K562 (cell line): ENCODE results near the gene ARFGAP1. TPM values are rescaled to one million over a fixed set of nuclear protein-coding genes. Genes with fewer than 3 reads are reported as not detected.

Source experiments
- ATAC-seq: fragments of 200-7000 bp; cut with Tn5 transposase; 3 replicates; pipeline ENCODE4 v1.9.1; 2020; ENCODE audit warnings: moderate library complexity
- BruUV-seq: library from RNA; stranded (reverse); fragments of 400-500 nt; replicated peaks from 2 replicates; lab custom pipeline; 2021; lab: Mats Ljungman, UMichigan
- CTCF ChIA-PET: fragments of 300-600 bp; formaldehyde crosslinking; extraction: SDS; loops from one replicate; lab custom pipeline; 2021; ENCODE audit warnings: low intra/inter-chr PET ratio; lab: Yijun Ruan, JAX
- POLR2A ChIA-PET: fragments of 300-600, 350-650 bp; sonication (Branson Sonifier 250); formaldehyde crosslinking; extraction: SDS; loops from one replicate; lab custom pipeline; 2021; ENCODE audit warnings: antibody characterized with exemption, inconsistent platforms; lab: Yijun Ruan, JAX
- DNase-seq, 4 experiments: peaks; one replicate each; pipeline versions ENCODE4 v3.0.0 to v3.0.0-alpha.2; 2011 to 2018; ENCODE audit warnings: low spot score in 3 of 4, mixed read lengths in 3 of 4; ENCODE audit errors: extremely low read depth in 1 of 4
- FAIRE-seq: peaks from 2 replicates; lab custom pipeline; 2011; peaks lifted over from hg19 to GRCh38; lab: Jason Lieb, UNC
- H2AFZ ChIP-seq: 2 replicates; pipeline ENCODE4 v1.6.0; 2011; ENCODE audit warnings: low read depth, low read length, control low read depth, inconsistent platforms
- H3K27ac ChIP-seq: fragments of 200-600 bp; 3 replicates; pipeline ENCODE4 v1.8.0; 2011; ENCODE audit warnings: low read depth, mild to moderate bottlenecking, control low read depth, inconsistent platforms, low read length, moderate library complexity, mixed read lengths; ENCODE audit errors: extremely low read depth
- H3K27me3 ChIP-seq, 2 experiments: fragments of 300-600 bp in 1 of 2; 2 replicates in 1 of 2; 3 replicates in 1 of 2; pipeline versions ENCODE4 v1.6.0 to v1.8.0; 2011; ENCODE audit warnings: inconsistent platforms in 2 of 2, low read length in 2 of 2, mild to moderate bottlenecking in 1 of 2, mixed read lengths in 1 of 2, moderate library complexity in 1 of 2; ENCODE audit not compliant: control insufficient read depth in 2 of 2, insufficient read depth in 2 of 2
- H3K36me3 ChIP-seq: fragments of 300-600 bp; 3 replicates; pipeline ENCODE4 v1.8.0; 2011; ENCODE audit warnings: mild to moderate bottlenecking, low read length, inconsistent platforms; ENCODE audit not compliant: control insufficient read depth, insufficient read depth
- H3K4me1 ChIP-seq, 2 experiments: fragments of 200-600 bp in 1 of 2; replicated peaks in 1 of 2; 2 replicates in 1 of 2; 3 replicates in 1 of 2; pipeline versions ENCODE4 v1.5.1 to v1.8.0; 2011; ENCODE audit warnings: inconsistent platforms in 2 of 2, low read length in 2 of 2, mild to moderate bottlenecking in 1 of 2, mixed read lengths in 1 of 2, moderate library complexity in 1 of 2; ENCODE audit not compliant: control insufficient read depth in 2 of 2, insufficient read depth in 2 of 2
- H3K4me2 ChIP-seq: 2 replicates; pipeline ENCODE4 v1.6.1; 2011; ENCODE audit warnings: low read length, control low read depth, inconsistent platforms, mixed read lengths; ENCODE audit not compliant: insufficient read depth
- H3K4me3 ChIP-seq: fragments of 200-600 bp; sonication (generic), shearing (Covaris generic); 2 replicates; pipeline ENCODE4 v1.5.1; 2016; ENCODE audit warnings: control low read depth, inconsistent platforms
- H3K79me2 ChIP-seq: fragments of 200-600 bp; 3 replicates; pipeline ENCODE4 v1.8.0; 2011; ENCODE audit warnings: low read length, inconsistent platforms; ENCODE audit not compliant: control insufficient read depth, insufficient read depth
- H3K9ac ChIP-seq, 2 experiments: 2 replicates each; pipeline versions ENCODE4 v1.6.0 to v1.6.1; 2011; ENCODE audit warnings: low read depth in 2 of 2, low read length in 2 of 2, control low read depth in 1 of 2, inconsistent platforms in 1 of 2, mild to moderate bottlenecking in 1 of 2, mixed read lengths in 1 of 2; ENCODE audit not compliant: insufficient read depth in 1 of 2
- H3K9me1 ChIP-seq: one replicate; pipeline ENCODE4 v1.6.0; 2011; ENCODE audit warnings: inconsistent platforms, mild to moderate bottlenecking, low read length, moderate library complexity; ENCODE audit not compliant: control insufficient read depth, insufficient read depth
- H3K9me3 ChIP-seq: replicated peaks from 2 replicates; pipeline ENCODE4 v1.5.1; 2011; ENCODE audit warnings: low read depth, low read length, inconsistent platforms; ENCODE audit not compliant: control insufficient read depth, insufficient read depth
- H4K20me1 ChIP-seq: replicated peaks from 2 replicates; pipeline ENCODE4 v1.6.1; 2011; ENCODE audit warnings: low read length, inconsistent platforms, mixed read lengths; ENCODE audit not compliant: control insufficient read depth, insufficient read depth
- CREBBP ChIP-seq: IDR thresholded peaks from one replicate; pipeline ENCODE4 v1.6.1; 2012; ENCODE audit warnings: low read depth, mild to moderate bottlenecking, control low read depth, inconsistent platforms, low read length
- E2F8 ChIP-seq: fragments of 450-650 bp; IDR thresholded peaks from 2 replicates; pipeline ENCODE4 v1.7.1; 2018; ENCODE audit warnings: mild to moderate bottlenecking, low read depth; ENCODE audit not compliant: partially characterized antibody
- EWSR1 ChIP-seq: fragments of 450-650 bp; IDR thresholded peaks from 2 replicates; pipeline ENCODE4 v1.6.1; 2018; ENCODE audit warnings: borderline replicate concordance, mild to moderate bottlenecking, low read depth, moderate library complexity; ENCODE audit not compliant: partially characterized antibody
- MCM2 ChIP-seq: fragments of 450-650 bp; IDR thresholded peaks from 2 replicates; pipeline ENCODE4 v1.6.1; 2017; ENCODE audit warnings: low read depth, mild to moderate bottlenecking
- NR2F6 ChIP-seq: fragments of 450-650 bp; formaldehyde crosslinking; IDR thresholded peaks from 2 replicates; pipeline ENCODE4 v1.4.0; 2020; ENCODE audit warnings: mild to moderate bottlenecking
- PHB2 ChIP-seq: fragments of 450-650 bp; IDR thresholded peaks from 2 replicates; pipeline ENCODE4 v1.6.1; 2017; ENCODE audit warnings: low read depth
- ZKSCAN8 ChIP-seq: fragments of 200-800 bp; sonication (Bioruptor generic); IDR thresholded peaks from 2 replicates; pipeline ENCODE4 v1.6.1; 2016; ENCODE audit warnings: missing genetic modification characterization, missing compliant biosample characterization
- ZZZ3 ChIP-seq: fragments of 450-650 bp; IDR thresholded peaks from 2 replicates; pipeline ENCODE4 v1.6.1; 2016; ENCODE audit warnings: antibody characterized with exemption, mild to moderate bottlenecking, moderate library complexity
- WGBS: fragments of 100-300 bp; shearing (Covaris generic); methylation state at CpG from one replicate; pipeline ENCODE4 v1.1.6; 2016; ENCODE audit warnings: low coverage, mixed read lengths; ENCODE audit not compliant: insufficient coverage; ENCODE audit errors: missing lambda C conversion rate; 5-methylcytosine and 5-hydroxymethylcytosine counted together
- in situ Hi-C: fragments of 300-500 bp; cut with MboI; formaldehyde crosslinking; loops from 4 replicates; pipeline ENCODE4 v1.15.0; 2018; ENCODE audit warnings: inconsistent platforms, mixed read lengths
- intact Hi-C: fragments of 100-400 bp; cut with micrococcal nuclease; formaldehyde crosslinking; loops from 2 replicates; pipeline ENCODE4 v1.14.2; 2022
- polyA plus RNA-seq, 8 experiments: library from polyadenylated mRNA; depleted of rRNA in 4 of 8; stranded (reverse) in 5 of 8; unstranded in 3 of 8; fragments of >200 nt; fragmentation: Nextera tagmentation in 2 of 8; fragmentation: Illumina TruSeq in 1 of 8; extraction: Ambion mirVana in 2 of 8; extraction: Trizol in 1 of 8; gene quantifications; 2 replicates each; pipeline versions ENCODE4 v1.2.1 to v1.2.3, GENCODE V29; 2011 to 2014; ENCODE audit warnings: inconsistent platforms in 1 of 8, missing spikeins in 1 of 8
- total RNA-seq, 7 experiments: library from RNA; depleted of rRNA in 6 of 7; stranded (reverse); fragments of >200 nt in 6 of 7; fragmentation: Illumina TruSeq in 2 of 7; extraction: Trizol in 2 of 7; gene quantifications; 2 replicates each; pipeline versions ENCODE4 v1.2.1 to v1.2.3, GENCODE V29; 2011 to 2021; ENCODE audit warnings: low replicate concordance in 1 of 7
- TF ChIP-seq, protein P1 (sequence below): sonication (generic); formaldehyde crosslinking; IDR thresholded peaks from 2 replicates; pipeline ENCODE4 v1.8.0; 2022; ENCODE audit warnings: missing genetic modification reagents, mild to moderate bottlenecking, moderate library complexity, borderline replicate concordance

ARFGAP1 gene
- total and polyA plus RNA-seq, 9 of the 15 experiments (the other 6 are each of a cell fraction or from before 2014, with no cell fraction given): 0.53 to 102 (median 33.5) TPM

DNA sequence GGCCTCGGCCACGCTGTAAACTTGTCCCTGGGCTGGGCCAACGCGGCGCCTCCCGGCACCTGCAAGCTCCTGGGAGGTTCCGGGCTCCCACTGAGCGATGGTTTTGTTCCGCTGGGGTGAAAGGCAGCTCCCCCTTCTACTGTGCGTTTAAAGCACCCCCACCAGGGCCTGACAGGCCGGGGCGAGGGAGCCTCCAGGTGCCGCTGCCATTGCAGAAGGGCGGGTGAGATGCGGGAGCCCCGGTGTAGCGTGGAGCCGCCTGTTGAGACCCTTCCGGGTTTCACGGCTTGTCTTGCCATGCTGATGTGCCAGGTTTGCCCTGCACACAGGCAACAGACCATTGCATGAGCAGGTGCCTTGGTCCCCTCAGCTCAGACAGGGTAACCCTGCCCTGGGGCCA lies 23.2 kb downstream of the ARFGAP1 start:
- Histone ChIP-seq H2AFZ (no peak overlapping the region), H3K4me1 (peaks cover 0 to 61% of the 10 kb centered on the region in 2 experiments; a peak in 2 of 5 replicates), H3K9me1 (peaks cover 6% of the 10 kb centered on the region), H3K9ac (no peak overlapping the region), H3K4me2 (no peak overlapping the region), H3K79me2 (no peaks in the 10 kb centered on the region), H3K9me3 (no peaks in the 10 kb centered on the region), H3K27me3 (peaks cover 12 to 38% of the 10 kb centered on the region in 2 experiments; a peak in 4 of 5 replicates), H3K36me3 (no peaks in the 10 kb centered on the region), H3K4me3 (no peak overlapping the region), H3K27ac (no peak overlapping the region), H4K20me1 (peaks cover 23% of the 10 kb centered on the region; the same call in 1 of the 2 replicates)
- ATAC-seq (no peak), FAIRE-seq (no peak), DNase-seq (no peak)
- intact Hi-C loops: no loop called here
- no TSS peak for BruUV-seq
- in situ Hi-C loops: no loop called here
- 12% methylated on average over 20 of the region's 20 CpGs for WGBS
- ChIA-PET POLR2A (interaction anchor here (0.6 to 5.7 kb wide), 4 partner anchors 9 to 165 kb away, joined by 3 to 28 read pairs (median 7); no protein-coding TSS in a partner anchor), CTCF (no interaction called here)
- no peak for TF ChIP-seq MCM2
- TF ChIP-seq ZKSCAN8 (CRISPR knock-in tag): no peak
- TF ChIP-seq, protein P1, sequence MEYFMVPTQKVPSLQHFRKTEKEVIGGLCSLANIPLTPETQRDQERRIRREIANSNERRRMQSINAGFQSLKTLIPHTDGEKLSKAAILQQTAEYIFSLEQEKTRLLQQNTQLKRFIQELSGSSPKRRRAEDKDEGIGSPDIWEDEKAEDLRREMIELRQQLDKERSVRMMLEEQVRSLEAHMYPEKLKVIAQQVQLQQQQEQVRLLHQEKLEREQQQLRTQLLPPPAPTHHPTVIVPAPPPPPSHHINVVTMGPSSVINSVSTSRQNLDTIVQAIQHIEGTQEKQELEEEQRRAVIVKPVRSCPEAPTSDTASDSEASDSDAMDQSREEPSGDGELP (CRISPR knock-in tag): no peak
- no peak for TF ChIP-seq E2F8
- TF ChIP-seq CREBBP: no peak
- TF ChIP-seq NR2F6 (CRISPR knock-in tag): no peak
- TF ChIP-seq PHB2: no peak
- TF ChIP-seq EWSR1: no peak
- no peak for TF ChIP-seq ZZZ3
